Liver (tissue), 9 donors: ENCODE results near the gene CDC37L1. TPM values are rescaled to one million over a fixed set of nuclear protein-coding genes. Genes with fewer than 3 reads are reported as not detected.

Experiments
- DNase-seq: peaks from one replicate; pipeline ENCODE4 v3.0.0-alpha.2; 2017; ENCODE audit warnings: low spot score
- H3K27ac ChIP-seq, 2 donors: one replicate each; pipeline ENCODE4 v1.7.0; 2013; ENCODE audit warnings: inconsistent platforms in 2 of 2, low read length in 2 of 2, control low read depth in 1 of 2, low read depth in 1 of 2, mild to moderate bottlenecking in 1 of 2
- H3K27me3 ChIP-seq, 4 donors: one replicate each; pipeline versions ENCODE4 v1.6.1 to v1.7.0; 2013; ENCODE audit warnings: low read length in 3 of 4, inconsistent platforms in 1 of 4, mild to moderate bottlenecking in 1 of 4, moderate library complexity in 1 of 4; ENCODE audit not compliant: control insufficient read depth in 4 of 4, insufficient read depth in 4 of 4
- H3K36me3 ChIP-seq, 4 donors: one replicate each; pipeline versions ENCODE4 v1.6.1 to v1.7.0; 2013; ENCODE audit warnings: low read length in 3 of 4, mild to moderate bottlenecking in 3 of 4, low read depth in 1 of 4, moderate library complexity in 1 of 4; ENCODE audit not compliant: control insufficient read depth in 4 of 4, insufficient read depth in 3 of 4
- H3K4me1 ChIP-seq, 4 donors: one replicate each; pipeline versions ENCODE4 v1.6.1 to v1.7.0; 2013; ENCODE audit warnings: low read length in 3 of 4, mild to moderate bottlenecking in 3 of 4, moderate library complexity in 1 of 4; ENCODE audit not compliant: control insufficient read depth in 4 of 4, insufficient read depth in 4 of 4
- H3K4me3 ChIP-seq, 3 donors: one replicate each; pipeline versions ENCODE4 v1.6.1 to v1.7.0; 2013; ENCODE audit warnings: low read length in 3 of 3, control low read depth in 1 of 3, low read depth in 1 of 3, mild to moderate bottlenecking in 1 of 3
- H3K9ac ChIP-seq, 2 donors: one replicate each; pipeline ENCODE4 v1.7.0; 2013; ENCODE audit warnings: low read length in 2 of 2, mild to moderate bottlenecking in 2 of 2, moderate library complexity in 2 of 2, control low read depth in 1 of 2, low read depth in 1 of 2
- H3K9me3 ChIP-seq, 4 donors: one replicate each; pipeline versions ENCODE4 v1.6.1 to v1.7.0; 2013; ENCODE audit warnings: low read length in 3 of 4; ENCODE audit not compliant: control insufficient read depth in 4 of 4
- ATF3 ChIP-seq: IDR thresholded peaks from 2 replicates; pipeline ENCODE4 v1.6.1; 2016; ENCODE audit warnings: antibody characterized with exemption
- EGR1 ChIP-seq, 2 donors: IDR thresholded peaks; 2 replicates each; pipeline ENCODE4 v1.6.1; 2016 to 2018; ENCODE audit warnings: antibody characterized with exemption in 2 of 2, low read depth in 2 of 2
- FOXA1 ChIP-seq: IDR thresholded peaks from 2 replicates; pipeline ENCODE4 v1.6.1; 2016; ENCODE audit warnings: antibody characterized with exemption
- FOXA2 ChIP-seq: IDR thresholded peaks from 2 replicates; pipeline ENCODE4 v1.6.1; 2016; ENCODE audit warnings: antibody characterized with exemption
- GABPA ChIP-seq, 2 donors: IDR thresholded peaks in 1 of 2; conservative IDR thresholded peaks in 1 of 2; 2 replicates each; pipeline ENCODE4 v1.6.1; 2016; ENCODE audit warnings: antibody characterized with exemption in 2 of 2, mild to moderate bottlenecking in 1 of 2, moderate library complexity in 1 of 2
- HNF4A ChIP-seq, 2 donors: conservative IDR thresholded peaks; 2 replicates each; pipeline ENCODE4 v1.6.1; 2016; ENCODE audit warnings: antibody characterized with exemption in 2 of 2, mild to moderate bottlenecking in 2 of 2
- HNF4G ChIP-seq: IDR thresholded peaks from 2 replicates; pipeline ENCODE4 v1.6.1; 2016; ENCODE audit warnings: antibody characterized with exemption
- JUND ChIP-seq, 2 donors: IDR thresholded peaks; 2 replicates each; pipeline ENCODE4 v1.6.1; 2016; ENCODE audit warnings: antibody characterized with exemption in 2 of 2
- MAX ChIP-seq: IDR thresholded peaks from 2 replicates; pipeline ENCODE4 v1.6.1; 2016; ENCODE audit warnings: antibody characterized with exemption
- NR2F2 ChIP-seq: IDR thresholded peaks from 2 replicates; pipeline ENCODE4 v1.6.1; 2016; ENCODE audit warnings: antibody characterized with exemption
- RAD21 ChIP-seq, 2 donors: IDR thresholded peaks; 2 replicates each; pipeline ENCODE4 v1.6.1; 2016; ENCODE audit warnings: antibody characterized with exemption in 2 of 2, mild to moderate bottlenecking in 2 of 2
- RXRA ChIP-seq, 2 donors: IDR thresholded peaks; 2 replicates each; pipeline ENCODE4 v1.6.1; 2017 to 2018; ENCODE audit warnings: antibody characterized with exemption in 2 of 2, mild to moderate bottlenecking in 1 of 2
- SP1 ChIP-seq: IDR thresholded peaks from 2 replicates; pipeline ENCODE4 v1.6.1; 2018; ENCODE audit warnings: antibody characterized with exemption, mild to moderate bottlenecking
- TAF1 ChIP-seq: conservative IDR thresholded peaks from 2 replicates; pipeline ENCODE4 v1.6.1; 2016; ENCODE audit warnings: antibody characterized with exemption, mild to moderate bottlenecking
- YY1 ChIP-seq: IDR thresholded peaks from 2 replicates; pipeline ENCODE4 v1.6.1; 2016; ENCODE audit warnings: antibody characterized with exemption, mild to moderate bottlenecking
- WGBS: extraction: QIAGEN DNeasy Blood & Tissue Kit; methylation state at CpG from one replicate; pipeline ENCODE4 v1.1.7; 2013; 5-methylcytosine and 5-hydroxymethylcytosine counted together
- polyA plus RNA-seq, 2 donors: library from polyadenylated mRNA; stranded (reverse) in 1 of 2; unstranded in 1 of 2; fragments of 200-250 nt in 1 of 2; fragments of >200 nt in 1 of 2; fragmentation: Nextera tagmentation in 1 of 2; extraction: Ambion mirVana in 1 of 2; gene quantifications; one replicate each; pipeline versions ENCODE4 v1.2.1 to v1.2.3, GENCODE V29; 2013 to 2015
- total RNA-seq, 2 donors: library from RNA; depleted of rRNA; stranded (reverse); fragments of >200 nt; gene quantifications; one replicate each; pipeline ENCODE4 v1.2.3, GENCODE V29; 2014
- TF ChIP-seq, protein P1 (sequence below): IDR thresholded peaks from 2 replicates; pipeline ENCODE4 v1.6.1; 2016; ENCODE audit warnings: antibody characterized with exemption, mild to moderate bottlenecking
- TF ChIP-seq, protein P2 (sequence below): IDR thresholded peaks from 2 replicates; pipeline ENCODE4 v1.6.1; 2016; ENCODE audit warnings: antibody characterized with exemption
- TF ChIP-seq, protein P3 (sequence below): fragments of 150-350 bp; IDR thresholded peaks from 2 replicates; pipeline ENCODE4 v1.5.1; 2017; ENCODE audit warnings: improper control_type of control experiment, low read depth, low read length; ENCODE audit not compliant: missing input control
- donor health status: healthy.
- donor health status: healthy.
- donor health status: healthy.
- donor health status: healthy.
- donor health status: healthy.

CDC37L1 gene
- total and polyA plus RNA-seq, 4 donors, result 11.3 to 32.8 (median 19.4) TPM

- Histone ChIP-seq H3K4me3 (no peak overlapping the region), H3K4me1 (peaks cover 1 to 13% (median 6%) of the 10 kb centered on the region in 4 donors), H3K9ac (no peak overlapping the region), H3K36me3 (peaks cover 1 to 51% (median 48%) of the 10 kb centered on the region in 4 donors), H3K9me3 (no peaks in the 10 kb centered on the region), H3K27me3 (no peaks in the 10 kb centered on the region), H3K27ac (no peak overlapping the region)
- no peak for DNase-seq
- 64% methylated on average over 2 of the region's 2 CpGs for WGBS
- no peak for TF ChIP-seq RXRA (IDR thresholded peaks at IDR 0.05)
- no peak for TF ChIP-seq YY1
- TF ChIP-seq HNF4G, result no peak
- TF ChIP-seq JUND (IDR thresholded peaks at IDR 0.05), result no peak
- no peak for TF ChIP-seq HNF4A (conservative IDR thresholded peaks at IDR 0.05)
- TF ChIP-seq, protein P1, sequence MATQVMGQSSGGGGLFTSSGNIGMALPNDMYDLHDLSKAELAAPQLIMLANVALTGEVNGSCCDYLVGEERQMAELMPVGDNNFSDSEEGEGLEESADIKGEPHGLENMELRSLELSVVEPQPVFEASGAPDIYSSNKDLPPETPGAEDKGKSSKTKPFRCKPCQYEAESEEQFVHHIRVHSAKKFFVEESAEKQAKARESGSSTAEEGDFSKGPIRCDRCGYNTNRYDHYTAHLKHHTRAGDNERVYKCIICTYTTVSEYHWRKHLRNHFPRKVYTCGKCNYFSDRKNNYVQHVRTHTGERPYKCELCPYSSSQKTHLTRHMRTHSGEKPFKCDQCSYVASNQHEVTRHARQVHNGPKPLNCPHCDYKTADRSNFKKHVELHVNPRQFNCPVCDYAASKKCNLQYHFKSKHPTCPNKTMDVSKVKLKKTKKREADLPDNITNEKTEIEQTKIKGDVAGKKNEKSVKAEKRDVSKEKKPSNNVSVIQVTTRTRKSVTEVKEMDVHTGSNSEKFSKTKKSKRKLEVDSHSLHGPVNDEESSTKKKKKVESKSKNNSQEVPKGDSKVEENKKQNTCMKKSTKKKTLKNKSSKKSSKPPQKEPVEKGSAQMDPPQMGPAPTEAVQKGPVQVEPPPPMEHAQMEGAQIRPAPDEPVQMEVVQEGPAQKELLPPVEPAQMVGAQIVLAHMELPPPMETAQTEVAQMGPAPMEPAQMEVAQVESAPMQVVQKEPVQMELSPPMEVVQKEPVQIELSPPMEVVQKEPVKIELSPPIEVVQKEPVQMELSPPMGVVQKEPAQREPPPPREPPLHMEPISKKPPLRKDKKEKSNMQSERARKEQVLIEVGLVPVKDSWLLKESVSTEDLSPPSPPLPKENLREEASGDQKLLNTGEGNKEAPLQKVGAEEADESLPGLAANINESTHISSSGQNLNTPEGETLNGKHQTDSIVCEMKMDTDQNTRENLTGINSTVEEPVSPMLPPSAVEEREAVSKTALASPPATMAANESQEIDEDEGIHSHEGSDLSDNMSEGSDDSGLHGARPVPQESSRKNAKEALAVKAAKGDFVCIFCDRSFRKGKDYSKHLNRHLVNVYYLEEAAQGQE, result no peak
- no peak for TF ChIP-seq SP1
- no peak for TF ChIP-seq MAX
- TF ChIP-seq, protein P2, sequence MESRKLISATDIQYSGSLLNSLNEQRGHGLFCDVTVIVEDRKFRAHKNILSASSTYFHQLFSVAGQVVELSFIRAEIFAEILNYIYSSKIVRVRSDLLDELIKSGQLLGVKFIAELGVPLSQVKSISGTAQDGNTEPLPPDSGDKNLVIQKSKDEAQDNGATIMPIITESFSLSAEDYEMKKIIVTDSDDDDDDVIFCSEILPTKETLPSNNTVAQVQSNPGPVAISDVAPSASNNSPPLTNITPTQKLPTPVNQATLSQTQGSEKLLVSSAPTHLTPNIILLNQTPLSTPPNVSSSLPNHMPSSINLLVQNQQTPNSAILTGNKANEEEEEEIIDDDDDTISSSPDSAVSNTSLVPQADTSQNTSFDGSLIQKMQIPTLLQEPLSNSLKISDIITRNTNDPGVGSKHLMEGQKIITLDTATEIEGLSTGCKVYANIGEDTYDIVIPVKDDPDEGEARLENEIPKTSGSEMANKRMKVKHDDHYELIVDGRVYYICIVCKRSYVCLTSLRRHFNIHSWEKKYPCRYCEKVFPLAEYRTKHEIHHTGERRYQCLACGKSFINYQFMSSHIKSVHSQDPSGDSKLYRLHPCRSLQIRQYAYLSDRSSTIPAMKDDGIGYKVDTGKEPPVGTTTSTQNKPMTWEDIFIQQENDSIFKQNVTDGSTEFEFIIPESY, result no peak
- no peak for TF ChIP-seq NR2F2
- TF ChIP-seq EGR1 (IDR thresholded peaks at IDR 0.05; ENCODE audit: low read depth in 2 of 2), result no peak
- TF ChIP-seq FOXA2, result no peak
- no peak for TF ChIP-seq FOXA1
- no peak for TF ChIP-seq ATF3
- no peak for TF ChIP-seq GABPA (IDR thresholded peaks at IDR 0.05 in 1 of 2, conservative IDR thresholded peaks at IDR 0.05 in 1 of 2)
- TF ChIP-seq RAD21 (IDR thresholded peaks at IDR 0.05), result no peak
- TF ChIP-seq, protein P3, sequence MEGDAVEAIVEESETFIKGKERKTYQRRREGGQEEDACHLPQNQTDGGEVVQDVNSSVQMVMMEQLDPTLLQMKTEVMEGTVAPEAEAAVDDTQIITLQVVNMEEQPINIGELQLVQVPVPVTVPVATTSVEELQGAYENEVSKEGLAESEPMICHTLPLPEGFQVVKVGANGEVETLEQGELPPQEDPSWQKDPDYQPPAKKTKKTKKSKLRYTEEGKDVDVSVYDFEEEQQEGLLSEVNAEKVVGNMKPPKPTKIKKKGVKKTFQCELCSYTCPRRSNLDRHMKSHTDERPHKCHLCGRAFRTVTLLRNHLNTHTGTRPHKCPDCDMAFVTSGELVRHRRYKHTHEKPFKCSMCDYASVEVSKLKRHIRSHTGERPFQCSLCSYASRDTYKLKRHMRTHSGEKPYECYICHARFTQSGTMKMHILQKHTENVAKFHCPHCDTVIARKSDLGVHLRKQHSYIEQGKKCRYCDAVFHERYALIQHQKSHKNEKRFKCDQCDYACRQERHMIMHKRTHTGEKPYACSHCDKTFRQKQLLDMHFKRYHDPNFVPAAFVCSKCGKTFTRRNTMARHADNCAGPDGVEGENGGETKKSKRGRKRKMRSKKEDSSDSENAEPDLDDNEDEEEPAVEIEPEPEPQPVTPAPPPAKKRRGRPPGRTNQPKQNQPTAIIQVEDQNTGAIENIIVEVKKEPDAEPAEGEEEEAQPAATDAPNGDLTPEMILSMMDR, result no peak
- no peak for TF ChIP-seq TAF1
Observed at GRCh38 chr9:4700932-4701331, 21.6 kb downstream of the CDC37L1 start.
